GM20000 (cell line): Measurements from ENCODE around the gene TBX18.

Experiments
- DNase-seq: peaks from one replicate; pipeline ENCODE4 v3.0.0; 2012; ENCODE audit warnings: low spot score
- CTCF ChIP-seq: IDR thresholded peaks from 2 replicates; pipeline ENCODE4 v1.5.1; 2012; ENCODE audit warnings: mild to moderate bottlenecking, control low read depth; ENCODE audit errors: extremely low read depth, missing control alignments

Gene TBX18

GRCh38 chr6:84764332-84765049 is at the start of gene TBX18:
Gene TBX18, minus strand, starts transcription at chr6:84764598. Its CDS starts 417 bp downstream, at chr6:84764181.
- DNase-seq = no peak
- no peak for TF ChIP-seq CTCF

- no peak for DNase-seq
- TF ChIP-seq CTCF = no peak
Measured at GRCh38 chr6:84811351-84811750, 47.0 kb upstream of the TBX18 start.

- DNase-seq = no peak
- no peak for TF ChIP-seq CTCF
Measured at GRCh38 chr6:84809455-84809854, 45.1 kb upstream of the TBX18 start.

- TF ChIP-seq CTCF = no peak
Measured at GRCh38 chr6:84808491-84809061, 44.2 kb upstream of the TBX18 start.

GRCh38 chr6:84805145-84805544 is 40.7 kb upstream of the TBX18 start:
- DNase-seq = no peak
- TF ChIP-seq CTCF = no peak

More at GRCh38 chr6:84808491-84809061, 44.2 kb upstream of the TBX18 start:
- DNase-seq = no peak

GRCh38 chr6:84804720-84805119 is 40.3 kb upstream of the TBX18 start:
- TF ChIP-seq CTCF = no peak
- DNase-seq = no peak

GRCh38 chr6:84801250-84801649 is 36.9 kb upstream of the TBX18 start:
- TF ChIP-seq CTCF = no peak
- DNase-seq = no peak
